ENCODE results near the gene DDR1.
A peak's percentile ranks its signal among the peaks of the same experiment; 100 is the strongest.

The DDR1 gene

DNA sequence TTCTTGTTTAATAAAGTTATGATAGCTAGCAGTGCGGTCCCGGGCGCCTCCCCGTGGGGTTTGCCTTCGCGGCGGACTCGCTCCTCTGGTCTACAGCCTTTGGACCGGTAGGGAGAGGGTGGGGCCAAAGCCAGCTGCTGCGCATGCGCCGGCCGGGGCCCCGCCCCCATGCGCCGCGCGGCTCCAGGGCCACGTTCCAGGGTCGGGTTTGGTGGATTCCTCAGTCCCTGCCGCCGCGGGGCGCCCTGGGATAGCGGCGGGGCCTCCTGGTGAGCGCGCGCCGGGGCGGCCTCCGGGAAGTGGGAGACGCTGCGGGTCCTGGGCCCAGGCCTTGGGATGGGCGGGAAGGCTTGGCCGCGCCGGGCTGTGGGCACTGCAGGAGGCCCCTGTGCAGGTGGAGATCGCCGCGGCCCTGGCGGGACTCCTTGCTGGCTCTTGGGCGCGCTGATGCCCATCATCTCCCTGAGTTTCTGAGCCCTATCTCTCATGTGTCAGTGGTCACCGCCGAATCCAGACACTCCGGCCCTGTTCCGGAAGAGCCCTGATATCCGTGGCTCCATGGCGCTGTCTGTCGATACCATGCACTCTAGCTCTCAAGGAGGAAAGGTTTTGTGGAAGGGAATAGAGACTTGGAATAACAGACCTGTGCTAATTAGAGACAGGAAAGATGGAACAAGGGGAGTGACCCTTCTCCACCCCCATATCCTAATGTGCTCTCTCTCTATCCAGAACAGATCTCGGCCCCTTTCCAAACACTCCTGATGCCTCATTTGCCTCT lies 29.9 kb downstream of the DDR1 start, which contains the start of gene VARS2:
TSS of gene VARS2 (plus strand) at position 163 of the 778 bp plus-strand sequence. CDS start at position 762, 599 bp downstream.
- H3K4me3 ChIP-seq (ENCODE audit: low read depth, low read length), result peak within 1 kb of the TSS; percentile 91
- peak; percentile 94 for DNase-seq (ENCODE audit: low read depth)
- TF ChIP-seq, protein P1, sequence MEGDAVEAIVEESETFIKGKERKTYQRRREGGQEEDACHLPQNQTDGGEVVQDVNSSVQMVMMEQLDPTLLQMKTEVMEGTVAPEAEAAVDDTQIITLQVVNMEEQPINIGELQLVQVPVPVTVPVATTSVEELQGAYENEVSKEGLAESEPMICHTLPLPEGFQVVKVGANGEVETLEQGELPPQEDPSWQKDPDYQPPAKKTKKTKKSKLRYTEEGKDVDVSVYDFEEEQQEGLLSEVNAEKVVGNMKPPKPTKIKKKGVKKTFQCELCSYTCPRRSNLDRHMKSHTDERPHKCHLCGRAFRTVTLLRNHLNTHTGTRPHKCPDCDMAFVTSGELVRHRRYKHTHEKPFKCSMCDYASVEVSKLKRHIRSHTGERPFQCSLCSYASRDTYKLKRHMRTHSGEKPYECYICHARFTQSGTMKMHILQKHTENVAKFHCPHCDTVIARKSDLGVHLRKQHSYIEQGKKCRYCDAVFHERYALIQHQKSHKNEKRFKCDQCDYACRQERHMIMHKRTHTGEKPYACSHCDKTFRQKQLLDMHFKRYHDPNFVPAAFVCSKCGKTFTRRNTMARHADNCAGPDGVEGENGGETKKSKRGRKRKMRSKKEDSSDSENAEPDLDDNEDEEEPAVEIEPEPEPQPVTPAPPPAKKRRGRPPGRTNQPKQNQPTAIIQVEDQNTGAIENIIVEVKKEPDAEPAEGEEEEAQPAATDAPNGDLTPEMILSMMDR (IDR thresholded peaks at IDR 0.05; ENCODE audit: insufficient read depth, low read depth, low read length, missing control alignments), result peak; percentile 18

DNA sequence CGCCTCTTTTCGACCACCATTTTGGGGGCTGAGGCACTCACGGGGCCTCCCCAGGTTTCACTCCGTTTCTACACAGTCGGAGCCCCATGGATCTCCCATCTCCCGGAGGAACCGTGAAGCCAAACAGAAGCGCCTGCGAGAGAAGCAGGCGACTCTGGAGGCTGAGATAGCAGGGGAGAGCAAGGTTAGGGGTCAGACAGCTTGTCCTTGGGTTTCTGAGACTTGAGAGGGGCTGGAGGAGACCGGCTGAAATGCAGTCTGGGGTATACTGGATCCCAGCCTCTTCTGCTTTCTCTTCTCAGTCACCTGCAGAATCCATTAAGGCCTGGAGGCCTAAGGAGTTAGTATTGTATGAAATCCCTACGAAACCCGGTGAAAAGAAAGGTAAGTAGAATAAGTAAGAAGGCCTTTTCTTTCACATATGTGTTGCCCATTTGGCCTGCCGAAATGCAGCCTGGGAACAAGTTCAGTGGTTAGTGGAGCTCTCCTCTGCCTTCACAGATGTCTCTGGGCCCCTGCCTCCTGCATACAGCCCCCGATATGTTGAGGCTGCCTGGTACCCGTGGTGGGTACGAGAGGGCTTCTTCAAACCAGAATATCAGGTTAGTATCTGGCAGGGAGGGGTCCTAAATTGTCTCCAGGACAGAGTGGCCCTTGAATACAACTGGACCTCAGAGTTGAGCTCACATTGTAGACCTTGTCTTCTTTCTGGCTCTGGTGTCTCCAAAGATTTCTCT lies 30.7 kb downstream of the DDR1 start:
- peak; percentile 23 for DNase-seq (ENCODE audit: low read depth)
- TF ChIP-seq, protein P1 (IDR thresholded peaks at IDR 0.05; ENCODE audit: insufficient read depth, low read depth, low read length, missing control alignments), result no peak
- peak overlapping the region; percentile 91 for H3K4me3 ChIP-seq (ENCODE audit: low read depth, low read length)

DNA sequence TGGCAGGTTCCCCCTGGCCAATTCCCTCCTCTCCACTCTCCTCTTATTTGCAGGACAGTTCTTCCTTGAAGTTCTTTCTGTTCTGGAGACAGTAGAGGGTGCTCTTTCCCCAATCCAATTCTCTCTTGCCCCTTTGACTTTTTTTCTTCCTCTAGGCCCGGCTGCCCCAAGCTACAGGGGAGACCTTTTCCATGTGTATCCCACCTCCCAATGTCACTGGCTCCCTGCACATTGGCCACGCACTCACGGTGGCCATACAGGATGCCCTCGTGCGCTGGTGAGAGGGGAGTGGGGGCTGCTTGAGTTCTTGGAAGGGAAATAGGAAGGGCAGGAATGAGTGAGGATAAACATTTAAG lies 31.2 kb downstream of the DDR1 start:
- TF ChIP-seq, protein P1 (IDR thresholded peaks at IDR 0.05; ENCODE audit: insufficient read depth, low read depth, low read length, missing control alignments), result peak; percentile 62
- DNase-seq (ENCODE audit: low read depth), result peak; percentile 65
- peak overlapping the region; percentile 91 for H3K4me3 ChIP-seq (ENCODE audit: low read depth, low read length)

DNA sequence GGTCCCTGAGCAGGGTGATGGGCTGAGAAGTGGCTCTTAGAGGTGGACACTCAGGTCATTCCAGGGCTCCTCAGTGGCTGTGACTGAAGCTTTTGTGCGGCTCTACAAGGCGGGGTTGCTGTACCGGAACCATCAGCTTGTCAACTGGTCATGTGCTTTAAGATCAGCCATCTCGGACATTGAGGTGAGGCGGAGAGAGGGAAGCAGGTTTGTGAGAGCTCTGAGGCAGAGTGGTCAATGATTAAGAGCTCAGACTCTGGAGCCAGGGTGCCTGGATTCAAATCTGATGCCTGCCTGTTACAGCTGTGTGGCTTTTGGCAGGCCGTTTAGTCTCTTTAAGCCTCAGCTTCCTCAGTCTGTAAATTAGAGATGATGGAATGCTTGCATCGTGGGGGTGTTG lies 32.7 kb downstream of the DDR1 start:
- no peak overlapping the region for H3K4me3 ChIP-seq (ENCODE audit: low read depth, low read length)
- no peak for DNase-seq (ENCODE audit: low read depth)
- TF ChIP-seq, protein P1 (IDR thresholded peaks at IDR 0.05; ENCODE audit: insufficient read depth, low read depth, low read length, missing control alignments), result no peak

DNA sequence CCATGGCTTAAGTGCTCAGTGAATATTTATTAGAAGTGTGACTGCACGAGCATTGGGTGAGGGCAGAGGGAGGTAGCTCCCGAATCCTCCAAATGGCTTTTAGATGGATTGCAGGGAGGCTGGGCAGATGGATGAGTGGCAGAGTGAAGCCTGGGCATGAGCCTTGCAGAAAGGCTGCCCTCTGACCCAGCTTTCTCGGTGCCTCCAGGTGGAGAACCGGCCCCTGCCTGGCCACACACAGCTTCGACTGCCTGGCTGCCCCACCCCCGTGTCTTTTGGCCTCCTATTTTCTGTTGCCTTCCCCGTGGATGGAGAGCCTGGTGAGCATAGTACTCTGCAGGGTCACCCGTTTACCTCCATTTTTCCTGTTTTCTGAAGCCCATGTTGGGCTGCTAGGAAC lies 33.2 kb downstream of the DDR1 start:
- DNase-seq (ENCODE audit: low read depth), result no peak
- no peak overlapping the region for H3K4me3 ChIP-seq (ENCODE audit: low read depth, low read length)
- TF ChIP-seq, protein P1 (IDR thresholded peaks at IDR 0.05; ENCODE audit: insufficient read depth, low read depth, low read length, missing control alignments), result no peak

DNA sequence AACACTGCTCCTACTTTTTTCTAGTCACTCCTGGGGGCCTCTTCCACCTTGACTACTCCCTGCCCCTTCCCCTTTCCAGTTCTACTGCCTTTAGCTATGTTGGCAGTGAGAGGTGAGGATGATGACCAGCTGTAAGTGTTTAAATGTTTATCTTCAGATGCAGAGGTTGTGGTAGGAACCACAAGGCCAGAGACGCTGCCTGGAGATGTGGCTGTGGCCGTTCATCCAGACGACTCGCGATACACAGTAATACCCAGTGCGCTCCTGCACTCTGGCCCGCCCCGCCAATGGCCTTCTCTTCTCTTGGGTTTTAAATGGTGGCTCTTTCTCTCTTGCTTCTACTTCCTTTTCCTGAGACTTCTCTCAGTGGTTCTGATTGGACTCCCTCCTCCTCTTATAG lies 34.4 kb downstream of the DDR1 start:
- DNase-seq (ENCODE audit: low read depth), result no peak
- TF ChIP-seq, protein P1 (IDR thresholded peaks at IDR 0.05; ENCODE audit: insufficient read depth, low read depth, low read length, missing control alignments), result no peak

More for the DNA sequence above, 34.4 kb downstream of the DDR1 start:
- H3K4me3 ChIP-seq (ENCODE audit: low read depth, low read length), result no peak overlapping the region

Data from GM12865 (cell line).